GM19452 (cell line): ENCODE data around the gene ZNF354C.
"Not testable (repeated sequence)": the region's sequence is repeated elsewhere in the genome, so short reads cannot be mapped to it uniquely, and the experiment has no call there.

Experiments used
- ATAC-seq: cut with Tn5 transposase; IDR thresholded peaks from one replicate; pipeline ENCODE4 v1.9.1; 2021; ENCODE audit not compliant: unreplicated experiment

Gene ZNF354C

GRCh38 chr5:179060116-179061008 lies at the start of gene ZNF354C:
Gene ZNF354C, plus strand, starts transcription at chr5:179060373. Its CDS starts 1,696 bp downstream, at chr5:179062069.
- ATAC-seq: no peak

GRCh38 chr5:179023528-179024189 lies 36.5 kb upstream of the ZNF354C start, which contains the start of gene ZNF879:
Gene ZNF879, plus strand, starts transcription at chr5:179023804. Its CDS starts 1,201 bp downstream, at chr5:179025005.
- peak; percentile 84 for ATAC-seq

- no peak for ATAC-seq
These were observed 27.1 kb upstream of the ZNF354C start for GRCh38 chr5:179033004-179033580.

- ATAC-seq: no peak
These were observed 15.4 kb upstream of the ZNF354C start for GRCh38 chr5:179044765-179045164.

- no peak for ATAC-seq
These were observed 8.4 kb upstream of the ZNF354C start for GRCh38 chr5:179051784-179052183.

- ATAC-seq: no peak
These were observed 6.0 kb upstream of the ZNF354C start for GRCh38 chr5:179054036-179054785.

- ATAC-seq: no peak
These were observed 5.3 kb upstream of the ZNF354C start for GRCh38 chr5:179054876-179055275.

GRCh38 chr5:179055436-179055835 lies 4.7 kb upstream of the ZNF354C start:
- ATAC-seq: no peak

GRCh38 chr5:179055841-179056240 lies 4.3 kb upstream of the ZNF354C start:
- ATAC-seq: no peak

GRCh38 chr5:179061025-179061424 lies 852 bp downstream of the ZNF354C start:
- no peak for ATAC-seq

- ATAC-seq: no peak
These were observed 5.5 kb downstream of the ZNF354C start for GRCh38 chr5:179065703-179066102.

GRCh38 chr5:179079165-179079987 lies 19.2 kb downstream of the ZNF354C start:
- no peak for ATAC-seq

GRCh38 chr5:179080724-179081123 lies 20.6 kb downstream of the ZNF354C start:
- ATAC-seq: no peak

- ATAC-seq: no peak
These were observed 29.3 kb downstream of the ZNF354C start for GRCh38 chr5:179089502-179089901.

- not testable (repeated sequence) for ATAC-seq
These were observed 41.1 kb downstream of the ZNF354C start for GRCh38 chr5:179101282-179101681.

- ATAC-seq: no peak
These were observed 50.4 kb downstream of the ZNF354C start for GRCh38 chr5:179110528-179110927.

GRCh38 chr5:179111267-179112207 lies 51.4 kb downstream of the ZNF354C start:
- no peak for ATAC-seq

GRCh38 chr5:179112469-179113142 lies 52.4 kb downstream of the ZNF354C start:
- no peak for ATAC-seq
